Thymus (tissue), 11 donors: ENCODE results near the gene CDH13. TPM values are rescaled to one million over a fixed set of nuclear protein-coding genes. Genes with fewer than 3 reads are reported as not detected.

Experiments
- DNase-seq, 9 donors: peaks; one replicate each; pipeline ENCODE4 v3.0.0-alpha.2; 2013; ENCODE audit warnings: low spot score in 9 of 9, low read depth in 6 of 9, missing footprints in 1 of 9
- H3K27ac ChIP-seq, 2 donors: one replicate each; pipeline ENCODE4 v1.5.1; 2013; ENCODE audit warnings: control low read depth in 1 of 2, low read depth in 1 of 2, low read length in 1 of 2, mild to moderate bottlenecking in 1 of 2, moderate library complexity in 1 of 2
- H3K27me3 ChIP-seq, 2 donors: one replicate each; pipeline ENCODE4 v1.5.1; 2013; ENCODE audit warnings: low read length in 1 of 2; ENCODE audit not compliant: control insufficient read depth in 2 of 2, insufficient read depth in 1 of 2
- H3K36me3 ChIP-seq, 2 donors: one replicate each; pipeline ENCODE4 v1.5.1; 2013; ENCODE audit warnings: low read length in 1 of 2, mild to moderate bottlenecking in 1 of 2, moderate library complexity in 1 of 2; ENCODE audit not compliant: control insufficient read depth in 2 of 2, insufficient read depth in 2 of 2
- H3K4me1 ChIP-seq, 2 donors: one replicate each; pipeline ENCODE4 v1.5.1; 2013; ENCODE audit warnings: low read length in 2 of 2; ENCODE audit not compliant: control insufficient read depth in 2 of 2, insufficient read depth in 2 of 2
- H3K4me3 ChIP-seq, 2 donors: one replicate each; pipeline ENCODE4 v1.5.1; 2013; ENCODE audit warnings: low read length in 2 of 2, control low read depth in 1 of 2, mild to moderate bottlenecking in 1 of 2
- H3K9me3 ChIP-seq, 2 donors: one replicate each; pipeline ENCODE4 v1.5.1; 2013; ENCODE audit warnings: low read length in 1 of 2, mild to moderate bottlenecking in 1 of 2; ENCODE audit not compliant: control insufficient read depth in 2 of 2, insufficient read depth in 1 of 2
- WGBS: extraction: QIAGEN DNeasy Blood & Tissue Kit; methylation state at CpG from one replicate; pipeline ENCODE4 v1.1.7; 2013; 5-methylcytosine and 5-hydroxymethylcytosine counted together
- polyA plus RNA-seq: library from polyadenylated mRNA; stranded (reverse); fragments of 200-250 nt; gene quantifications from one replicate; pipeline ENCODE4 v1.2.3, GENCODE V29; 2013
- total RNA-seq: library from RNA; stranded (reverse); fragments of 120-200 nt; gene quantifications from one replicate; pipeline ENCODE4 v1.2.4, GENCODE V29; 2013
- donor health status: healthy.

CDH13 gene
- total and polyA plus RNA-seq, 2 donors: 1.5 to 3.7 TPM

DNA sequence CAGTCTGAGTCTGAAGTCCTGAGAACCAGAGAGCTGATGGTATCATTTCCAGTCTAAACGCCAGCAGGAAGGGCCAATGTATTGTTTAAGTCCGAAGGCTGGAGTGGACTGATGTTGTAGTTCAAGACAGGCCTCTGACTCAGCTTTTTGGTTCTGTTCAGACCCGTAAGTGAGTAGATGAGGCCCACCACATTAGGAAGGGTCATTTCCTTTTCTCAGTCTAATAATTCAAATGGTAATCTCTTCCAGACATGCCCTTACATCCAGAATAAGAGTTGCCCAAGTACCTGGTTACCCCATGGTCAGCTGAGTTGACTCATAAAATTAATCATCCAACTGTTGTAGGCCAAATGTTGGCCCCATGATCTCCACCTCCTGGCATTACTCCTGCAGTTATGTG is 738.4 kb downstream of the CDH13 start:
- no peak for DNase-seq
- H3K4me3 ChIP-seq: no peak overlapping the region
- no peak overlapping the region for H3K27ac ChIP-seq
- WGBS: 31% methylated on average over 3 of the region's 3 CpGs
- H3K27me3 ChIP-seq: no peaks in the 10 kb centered on the region
- H3K4me1 ChIP-seq: no peaks in the 10 kb centered on the region
- no peaks in the 10 kb centered on the region for H3K36me3 ChIP-seq
- no peaks in the 10 kb centered on the region for H3K9me3 ChIP-seq

DNA sequence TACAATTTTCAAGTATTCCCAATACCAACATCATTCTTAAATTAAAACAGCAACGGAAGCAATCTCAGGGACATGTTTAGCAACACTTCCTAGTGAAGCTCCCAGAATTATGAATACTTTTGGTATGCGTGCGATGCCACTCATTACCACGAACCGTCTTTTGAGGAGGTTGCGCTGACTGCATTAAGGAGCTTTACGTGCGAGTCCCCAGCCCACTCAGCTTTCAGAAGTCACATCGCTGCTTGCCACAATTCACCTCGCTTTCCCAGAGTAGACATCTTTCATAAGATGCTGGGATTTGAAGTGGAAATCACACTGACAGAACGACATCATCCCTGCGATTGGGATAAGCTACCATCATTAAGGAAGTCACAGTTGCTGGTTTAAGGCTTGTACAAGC is 739.5 kb downstream of the CDH13 start:
- no peaks in the 10 kb centered on the region for H3K4me1 ChIP-seq
- no peak overlapping the region for H3K27ac ChIP-seq
- H3K36me3 ChIP-seq: no peaks in the 10 kb centered on the region
- H3K27me3 ChIP-seq: no peaks in the 10 kb centered on the region
- WGBS: 95% methylated on average over 12 of the region's 12 CpGs
- DNase-seq: no peak
- H3K4me3 ChIP-seq: no peak overlapping the region
- H3K9me3 ChIP-seq: no peaks in the 10 kb centered on the region

DNA sequence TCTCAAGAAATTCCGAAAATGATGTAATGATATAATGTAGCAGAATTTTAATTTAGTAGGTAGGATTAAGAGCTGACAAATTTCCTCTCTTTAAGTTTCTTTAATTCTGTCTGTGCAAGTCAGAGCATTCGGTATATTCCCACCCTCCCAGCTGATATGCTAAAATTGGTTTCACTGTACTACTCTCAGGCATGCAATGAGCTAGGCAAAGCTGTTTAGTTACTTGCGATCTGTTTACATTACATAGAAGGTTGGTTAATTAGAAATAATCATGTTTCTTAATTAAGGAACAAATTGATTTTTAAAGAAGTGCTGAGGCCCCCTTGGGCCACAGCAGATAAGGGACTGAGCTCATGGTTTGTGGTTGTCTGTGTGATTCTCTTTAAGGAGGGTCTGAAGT is 748.2 kb downstream of the CDH13 start:
- Histone ChIP-seq H3K4me3 (no peak overlapping the region), H3K27ac (no peak overlapping the region), H3K27me3 (no peaks in the 10 kb centered on the region), H3K9me3 (no peaks in the 10 kb centered on the region), H3K4me1 (no peaks in the 10 kb centered on the region), H3K36me3 (no peaks in the 10 kb centered on the region)
- no peak for DNase-seq
- 95% methylated on average over 3 of the region's 3 CpGs for WGBS

DNA sequence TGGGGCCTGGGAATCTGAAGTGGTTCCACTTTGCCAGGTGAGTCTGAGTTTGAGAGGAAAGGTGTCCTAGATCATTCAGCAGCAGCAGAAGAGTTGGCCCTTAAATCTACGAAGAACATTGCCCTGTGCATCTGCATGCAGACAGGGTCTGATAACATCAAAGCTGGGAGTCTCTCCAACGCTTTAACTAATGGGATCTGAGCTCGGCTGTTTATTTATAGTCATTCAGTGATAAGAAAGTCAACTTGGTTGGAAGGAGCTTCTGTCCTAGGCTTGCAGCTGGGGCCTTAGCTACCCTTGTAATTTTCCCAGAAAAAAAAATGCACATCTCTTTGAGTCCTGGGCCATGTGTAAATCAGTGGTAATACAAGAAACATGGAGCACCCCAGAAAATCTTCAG is 763.0 kb downstream of the CDH13 start:
- H3K4me3 ChIP-seq: no peak overlapping the region
- 39% methylated on average over 3 of the region's 3 CpGs for WGBS
- no peaks in the 10 kb centered on the region for H3K4me1 ChIP-seq
- H3K9me3 ChIP-seq: peaks cover 0 to 4% of the 10 kb centered on the region in 2 donors
- H3K36me3 ChIP-seq: no peaks in the 10 kb centered on the region
- H3K27me3 ChIP-seq: no peaks in the 10 kb centered on the region
- DNase-seq: no peak
- no peak overlapping the region for H3K27ac ChIP-seq

DNA sequence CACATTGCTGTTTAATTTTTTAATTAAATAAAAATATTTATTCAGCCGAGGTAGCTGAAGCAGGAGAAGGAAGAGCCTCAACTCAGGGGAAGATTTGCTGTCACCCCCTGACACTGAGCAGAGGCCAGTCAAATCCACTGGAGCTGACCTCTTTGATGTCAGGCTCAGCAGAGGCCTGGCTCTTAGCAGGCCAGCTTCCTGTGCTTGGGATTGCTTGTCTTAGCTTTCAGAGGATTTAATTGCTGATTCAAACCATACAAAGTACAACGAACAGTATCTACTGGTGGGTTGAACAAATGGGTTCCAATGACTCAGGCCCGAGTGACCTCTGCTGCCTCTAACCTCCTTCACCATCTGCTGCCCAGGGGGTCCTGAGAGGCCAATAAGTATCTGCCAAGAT is 764.0 kb downstream of the CDH13 start:
- Histone ChIP-seq H3K36me3 (no peaks in the 10 kb centered on the region), H3K9me3 (peaks cover 0 to 4% of the 10 kb centered on the region in 2 donors), H3K4me1 (no peaks in the 10 kb centered on the region), H3K4me3 (no peak overlapping the region), H3K27me3 (no peaks in the 10 kb centered on the region), H3K27ac (no peak overlapping the region)
- DNase-seq: no peak
- WGBS: 36% methylated on average over 3 of the region's 3 CpGs

DNA sequence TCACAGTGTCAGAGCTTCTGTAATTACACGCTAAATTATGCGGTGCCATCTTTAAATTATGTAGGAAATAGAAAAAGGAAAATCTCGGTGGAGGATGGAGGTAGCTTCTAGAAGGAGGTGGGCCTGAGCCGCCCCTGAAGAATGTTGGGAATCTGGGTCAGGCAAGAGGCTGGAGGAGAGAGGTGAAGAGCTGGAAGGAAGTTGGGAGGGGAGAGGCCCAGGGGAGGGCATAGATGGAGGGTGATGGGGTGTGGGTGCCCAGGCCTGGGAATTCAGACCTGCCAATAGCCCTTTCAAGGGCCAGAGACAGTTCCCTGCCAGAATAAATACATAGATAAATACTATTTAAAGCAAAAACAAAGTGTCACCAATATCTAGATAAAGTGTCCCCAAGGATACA is 766.0 kb downstream of the CDH13 start:
- peaks cover 0 to 4% of the 10 kb centered on the region in 2 donors for H3K9me3 ChIP-seq
- 89% methylated on average over 4 of the region's 4 CpGs for WGBS
- no peak overlapping the region for H3K27ac ChIP-seq

DNA sequence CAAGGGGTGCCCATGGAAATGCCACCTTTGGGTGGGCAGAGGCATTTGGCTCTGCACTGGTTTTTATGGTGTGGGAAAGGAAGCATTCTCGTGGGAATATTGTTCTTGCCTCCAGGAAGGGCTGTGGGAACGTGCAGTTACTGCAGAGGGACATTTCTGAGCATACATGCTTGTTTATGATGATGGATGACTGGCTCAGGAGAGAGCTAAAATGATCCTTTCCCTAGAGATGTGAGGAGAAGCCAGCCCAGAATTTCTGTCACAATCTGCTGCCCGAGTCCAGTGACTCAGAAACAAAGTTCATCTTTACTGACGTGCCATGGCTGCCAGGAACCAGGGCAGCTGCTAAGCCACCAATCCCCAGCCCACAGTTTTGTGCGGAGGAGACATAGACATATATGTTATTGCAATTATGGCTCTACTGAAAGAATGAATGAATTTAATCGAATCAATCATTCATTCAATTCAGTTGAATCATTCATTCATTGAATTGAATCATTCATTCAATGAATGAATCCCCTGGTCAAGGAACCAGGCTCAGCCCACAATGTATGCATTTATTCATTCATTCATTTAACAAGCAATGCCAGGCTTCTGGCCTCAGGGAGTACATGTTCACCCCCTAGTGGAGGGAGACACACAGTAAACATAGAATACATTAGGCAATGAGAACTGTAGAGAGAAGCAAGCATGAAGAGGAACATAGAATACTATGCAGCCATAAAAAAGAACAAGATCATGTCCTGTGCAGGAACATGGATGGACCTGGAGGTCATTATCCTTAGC is 766.6 kb downstream of the CDH13 start:
- DNase-seq: no peak
- no peaks in the 10 kb centered on the region for H3K4me1 ChIP-seq
- WGBS: 61% methylated on average over 6 of the region's 6 CpGs
- H3K27ac ChIP-seq: no peak overlapping the region
- peaks cover 0 to 4% of the 10 kb centered on the region in 2 donors for H3K9me3 ChIP-seq
- no peak overlapping the region for H3K4me3 ChIP-seq
- H3K27me3 ChIP-seq: no peaks in the 10 kb centered on the region
- H3K36me3 ChIP-seq: no peaks in the 10 kb centered on the region

More for the DNA sequence above, 766.0 kb downstream of the CDH13 start:
- H3K27me3 ChIP-seq: no peaks in the 10 kb centered on the region
- no peaks in the 10 kb centered on the region for H3K36me3 ChIP-seq
- no peak overlapping the region for H3K4me3 ChIP-seq
- DNase-seq: no peak
- H3K4me1 ChIP-seq: no peaks in the 10 kb centered on the region

DNA sequence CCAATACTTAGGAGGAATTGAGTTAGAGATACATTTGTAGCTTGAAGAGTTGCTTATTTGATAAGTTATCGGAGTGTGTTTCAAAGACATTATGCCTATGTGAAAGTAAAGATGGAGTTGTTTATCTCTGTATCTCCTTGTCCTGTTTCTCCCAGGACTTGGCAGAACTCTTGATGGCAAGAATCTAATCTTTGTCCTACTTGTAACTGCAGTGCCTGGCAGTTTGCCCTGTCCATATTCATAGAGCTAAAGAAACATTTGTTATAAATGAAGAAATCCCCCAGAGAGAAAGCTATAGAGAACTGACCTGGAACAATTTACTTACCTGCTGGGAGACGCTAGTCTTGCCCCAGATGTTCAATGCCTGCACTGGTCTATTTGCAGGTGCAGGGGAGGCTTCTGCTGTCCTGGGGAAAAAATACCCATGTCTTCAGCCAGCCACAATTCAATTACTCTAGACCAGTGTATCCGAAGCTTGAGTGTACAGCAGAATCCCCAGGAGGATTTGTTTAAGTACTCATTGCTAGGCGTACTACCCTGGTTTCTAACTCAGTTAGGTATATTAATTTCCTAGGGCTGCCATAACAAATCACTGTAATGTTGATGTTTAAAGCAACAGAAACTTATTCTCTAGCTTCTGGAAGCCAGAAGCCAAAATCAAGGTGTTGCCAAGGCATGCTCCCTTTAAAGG is 771.0 kb downstream of the CDH13 start:
- 90% methylated on average over 4 of the region's 4 CpGs for whole genome bisulfite sequencing
- Histone ChIP-seq H3K27ac (no peak overlapping the region), H3K9me3 (peaks cover 0 to 3% of the 10 kb centered on the region in 2 donors), H3K4me3 (no peak overlapping the region), H3K36me3 (no peaks in the 10 kb centered on the region), H3K4me1 (no peaks in the 10 kb centered on the region), H3K27me3 (no peaks in the 10 kb centered on the region)
- DNase-seq: no peak

DNA sequence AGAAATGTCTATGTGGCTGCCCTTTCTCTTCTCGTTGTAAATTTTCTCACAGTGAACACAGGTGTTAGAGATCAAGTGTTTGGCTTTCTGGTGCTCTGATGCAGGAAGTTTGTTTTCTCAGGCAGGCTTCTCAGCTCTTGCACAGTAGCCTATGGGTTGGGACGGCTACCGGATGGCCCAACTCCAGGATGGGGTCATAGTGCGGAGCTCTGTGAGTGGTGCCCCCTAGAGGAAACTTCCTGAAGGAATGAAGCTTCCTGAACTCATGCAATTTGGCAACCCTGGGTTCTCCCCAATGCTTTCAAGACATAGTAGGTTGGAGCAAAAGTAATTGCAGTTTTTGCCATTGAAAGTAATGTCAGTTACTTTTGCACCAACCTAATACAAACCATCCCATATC is 773.5 kb downstream of the CDH13 start:
- Histone ChIP-seq H3K36me3 (no peaks in the 10 kb centered on the region), H3K27me3 (no peaks in the 10 kb centered on the region), H3K4me1 (no peaks in the 10 kb centered on the region), H3K9me3 (no peaks in the 10 kb centered on the region), H3K4me3 (no peak overlapping the region), H3K27ac (no peak overlapping the region)
- WGBS: 63% methylated on average over 4 of the region's 4 CpGs
- DNase-seq: no peak
